GM11168 (cell line): ENCODE data around the gene RABL6.

Source experiments
- in situ Hi-C: fragments of 300-500 bp; cut with MboI; formaldehyde crosslinking; loops from one replicate; pipeline ENCODE4 v1.12.0; 2022; ENCODE audit warnings: low sequenced_read_pairs; ENCODE audit not compliant: unreplicated experiment

Gene RABL6

DNA sequence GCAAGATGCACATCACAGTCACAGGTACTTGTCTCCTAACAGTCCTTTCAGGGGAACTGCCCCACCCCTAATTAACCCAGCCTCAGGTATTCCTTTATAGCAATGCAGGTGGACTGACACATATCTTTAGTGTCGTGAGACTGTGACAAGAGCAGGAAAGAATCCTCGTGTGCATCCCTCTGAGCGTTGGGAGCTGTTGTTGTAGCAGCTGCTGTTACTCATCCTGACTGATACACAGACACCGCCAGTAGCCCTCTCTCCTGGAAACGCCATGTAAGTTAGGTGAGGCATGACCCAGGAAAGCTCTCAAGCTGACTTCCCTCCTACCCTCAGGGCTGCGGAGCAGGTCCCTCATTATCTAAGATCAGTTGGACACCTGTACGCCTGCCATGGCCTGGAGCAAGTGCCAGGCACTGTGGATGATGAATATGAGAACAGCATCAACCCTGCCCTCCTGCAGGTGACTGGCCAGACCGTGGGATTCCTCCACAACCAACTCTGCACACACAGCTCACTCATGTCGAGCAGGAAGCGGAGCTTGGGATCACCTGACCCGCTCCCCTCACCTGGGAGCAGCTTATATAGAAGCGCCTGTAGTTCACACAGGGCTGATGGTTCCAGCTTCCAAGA lies 33.2 kb upstream of the RABL6 start:
- in situ Hi-C loops, result no loop called here

DNA sequence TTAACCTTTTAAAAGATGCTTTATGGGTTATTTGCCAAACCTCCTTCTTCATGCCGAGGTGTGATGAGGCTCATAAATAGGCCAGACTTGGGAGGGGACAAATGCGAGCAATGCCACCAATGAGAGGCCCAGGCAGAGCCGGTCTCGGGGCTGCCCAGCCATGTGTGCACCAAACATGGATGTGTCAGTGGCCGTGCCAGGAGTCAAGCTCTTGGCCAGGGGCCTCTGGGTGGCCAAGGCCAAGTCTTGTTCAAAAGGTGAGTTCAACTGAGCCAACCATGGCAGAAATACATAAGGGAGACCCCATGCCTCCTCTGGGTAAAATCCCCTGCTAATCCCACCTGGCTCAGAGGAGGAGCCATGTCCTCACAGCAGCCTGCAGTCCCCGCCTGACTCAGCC lies 32.6 kb upstream of the RABL6 start:
- in situ Hi-C loops, result no loop called here

DNA sequence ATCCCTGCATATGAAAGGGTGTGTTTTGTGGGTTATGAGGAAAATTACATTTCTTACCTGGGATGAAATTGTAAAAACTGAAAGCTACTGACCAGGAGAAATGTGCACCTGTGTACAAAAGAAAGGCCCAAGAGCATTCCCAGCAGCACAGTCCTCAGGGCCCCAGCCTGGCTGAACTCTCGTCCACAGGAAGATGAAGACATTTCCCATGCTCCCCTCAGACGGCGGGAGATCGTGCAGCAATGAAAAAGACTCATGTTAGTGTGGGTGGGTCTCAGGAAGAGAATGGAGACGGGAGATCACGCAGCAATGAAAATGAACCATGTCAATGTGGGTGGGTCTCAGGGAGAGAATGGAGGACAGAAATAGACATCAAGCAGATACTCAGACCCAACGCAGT lies 30.8 kb upstream of the RABL6 start:
- in situ Hi-C loops, result no loop called here

DNA sequence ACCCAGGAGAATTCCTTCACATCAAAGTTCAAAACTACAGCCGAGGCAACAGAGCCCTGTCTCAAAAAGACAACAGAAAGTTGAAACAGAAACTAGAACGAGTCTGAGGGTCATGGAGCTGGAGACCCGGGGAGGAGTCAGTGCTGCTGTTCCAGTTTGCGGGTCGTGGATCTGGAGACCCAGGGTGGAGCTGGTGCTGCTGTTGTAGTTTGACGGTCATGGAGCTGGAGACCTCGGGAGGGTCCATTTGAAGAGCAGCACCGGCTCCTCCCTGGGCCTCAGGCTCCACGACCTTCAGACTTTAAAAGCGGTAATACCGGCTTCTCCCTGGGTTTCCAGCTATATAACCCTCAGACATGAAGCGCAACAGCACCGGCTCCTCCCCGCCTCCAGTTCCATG lies 30.4 kb upstream of the RABL6 start:
- in situ Hi-C loops, result no loop called here

DNA sequence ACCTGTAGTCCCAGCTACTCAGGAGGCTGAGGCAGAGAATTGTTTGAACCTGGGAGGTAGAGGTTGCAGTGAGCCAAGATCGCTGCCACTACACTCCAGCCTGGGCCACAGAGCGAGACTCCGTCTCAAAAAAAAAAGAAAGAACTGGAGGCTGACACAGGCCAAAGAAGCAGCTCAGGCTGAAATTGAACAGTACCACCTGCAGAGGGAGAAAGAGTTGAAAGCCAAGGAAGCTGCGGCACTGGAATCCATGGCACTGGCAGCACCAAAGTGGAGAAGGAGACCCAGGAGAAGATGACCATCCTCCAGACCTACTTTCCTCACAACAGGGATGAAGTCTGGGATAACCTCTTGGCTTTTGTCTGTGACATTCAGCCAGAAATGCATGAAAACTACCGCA lies 27.9 kb upstream of the RABL6 start:
- in situ Hi-C loops, result loop anchor here (10.0 kb wide), 1 partner anchor 255 kb away; the partner anchor contains the start of gene FUT7

DNA sequence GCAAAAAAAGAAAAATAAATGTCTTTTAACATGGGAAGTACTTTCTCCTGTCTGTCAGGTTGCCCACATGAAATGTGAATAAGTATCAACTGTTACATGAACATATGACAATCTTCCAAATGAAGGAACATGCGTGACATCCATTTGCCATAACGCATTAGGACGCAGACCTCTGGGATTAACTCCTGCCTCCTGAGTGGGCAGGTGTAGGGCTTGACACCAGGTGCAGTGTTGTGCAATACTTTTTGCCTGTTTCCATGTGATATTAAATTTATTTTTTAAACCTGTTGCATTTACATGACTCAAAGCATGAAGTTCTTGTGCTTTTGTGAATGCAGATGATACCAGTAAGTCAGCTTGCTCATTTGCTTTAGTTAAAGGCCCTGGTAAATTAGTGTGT lies 25.3 kb upstream of the RABL6 start:
- in situ Hi-C loops, result loop anchor here (10.0 kb wide), 1 partner anchor 252 kb away; the partner anchor contains the start of gene FUT7

DNA sequence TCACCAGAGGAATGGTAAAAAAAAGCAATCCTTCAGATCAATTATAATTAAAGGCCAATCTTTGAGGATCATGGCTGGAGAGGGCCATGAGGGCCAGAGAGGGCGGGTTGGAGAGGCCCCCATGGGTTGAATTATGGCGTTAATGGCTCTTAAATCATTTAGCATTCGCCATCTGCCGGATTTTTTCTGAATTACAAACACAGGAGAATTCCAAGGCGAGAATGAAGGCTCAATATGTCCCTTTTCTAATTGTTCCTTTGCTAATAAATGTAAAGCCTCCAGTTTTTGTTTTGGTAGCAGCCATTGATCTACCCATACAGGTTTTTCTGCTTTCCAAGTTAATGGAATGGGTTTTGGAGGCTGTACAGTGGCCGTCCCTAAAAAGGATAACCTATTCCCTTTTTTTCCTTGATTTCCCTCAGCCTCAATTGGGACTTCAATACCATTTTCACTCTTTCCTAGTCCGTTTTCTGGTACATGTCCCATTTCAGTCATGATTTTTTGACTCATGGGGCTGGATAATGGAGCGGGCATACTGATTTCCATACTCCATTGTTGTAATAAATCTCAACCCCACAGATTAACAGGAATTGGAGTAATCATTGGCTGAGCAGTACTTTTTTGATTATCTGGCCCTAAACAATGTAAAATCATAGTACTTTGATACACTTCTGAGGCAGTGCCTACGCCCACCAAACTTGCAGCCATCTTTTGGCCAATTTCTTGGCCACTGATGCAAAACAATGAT lies 23.3 kb upstream of the RABL6 start:
- in situ Hi-C loops, result loop anchor here (10.0 kb wide), 1 partner anchor 250 kb away; the partner anchor contains the start of gene FUT7

DNA sequence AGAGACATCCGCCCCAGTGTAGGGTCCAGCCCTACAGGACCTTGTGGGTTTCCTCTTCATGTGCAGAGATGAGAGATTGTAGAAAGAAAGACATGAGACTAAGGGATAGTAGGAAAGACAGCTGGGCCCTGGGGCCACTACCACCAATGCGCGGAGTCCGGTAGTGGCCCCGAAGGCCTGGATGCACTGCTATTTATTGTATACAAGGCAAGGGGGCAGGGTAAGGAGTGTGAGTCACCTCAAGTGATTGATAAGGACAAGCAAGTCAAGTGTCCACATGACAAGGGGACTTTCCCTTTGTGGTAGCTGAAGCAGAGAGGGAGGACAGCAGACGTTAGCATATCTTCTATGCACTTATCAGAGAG lies 22.8 kb upstream of the RABL6 start:
- in situ Hi-C loops, result loop anchor here (10.0 kb wide), 1 partner anchor 250 kb away; the partner anchor contains the start of gene FUT7

DNA sequence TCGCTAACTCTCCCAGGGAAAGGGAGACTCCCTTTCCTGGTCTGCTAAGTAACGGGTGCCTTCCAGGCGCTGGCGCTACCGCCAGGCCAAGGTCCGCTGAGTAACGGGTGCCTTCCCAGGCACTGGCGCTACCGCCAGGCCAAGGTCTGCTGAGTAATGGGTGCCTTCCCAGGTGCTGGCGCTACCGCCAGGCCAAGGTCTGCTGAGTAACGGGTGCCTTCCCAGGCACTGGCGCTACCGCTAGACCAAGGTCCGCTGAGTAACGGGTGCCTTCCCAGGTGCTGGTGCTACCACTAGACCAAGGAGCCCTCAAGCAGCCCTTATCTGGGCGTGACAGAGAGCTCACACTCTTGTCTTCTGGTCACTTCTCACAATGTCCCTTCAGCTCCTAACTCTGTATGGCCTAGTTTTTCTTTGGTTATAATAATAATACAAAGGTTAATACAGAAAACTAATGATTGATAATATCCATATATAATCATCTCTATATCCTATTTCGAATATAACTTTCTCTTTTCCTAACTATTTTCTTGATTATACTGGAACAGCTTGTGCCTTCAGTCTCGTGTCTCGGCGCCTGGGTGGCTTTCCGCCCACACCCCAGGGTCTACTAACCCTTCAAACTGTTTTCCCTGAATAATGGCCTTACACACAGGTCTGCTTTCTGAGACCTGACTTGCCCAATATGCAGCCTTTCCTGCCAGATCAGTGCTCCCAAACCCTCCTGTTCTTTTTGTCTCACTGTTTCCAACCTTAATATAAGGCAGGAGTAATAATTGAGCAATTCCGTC lies 22.0 kb upstream of the RABL6 start:
- in situ Hi-C loops, result loop anchor here (10.0 kb wide), 1 partner anchor 249 kb away; the partner anchor contains the start of gene FUT7

DNA sequence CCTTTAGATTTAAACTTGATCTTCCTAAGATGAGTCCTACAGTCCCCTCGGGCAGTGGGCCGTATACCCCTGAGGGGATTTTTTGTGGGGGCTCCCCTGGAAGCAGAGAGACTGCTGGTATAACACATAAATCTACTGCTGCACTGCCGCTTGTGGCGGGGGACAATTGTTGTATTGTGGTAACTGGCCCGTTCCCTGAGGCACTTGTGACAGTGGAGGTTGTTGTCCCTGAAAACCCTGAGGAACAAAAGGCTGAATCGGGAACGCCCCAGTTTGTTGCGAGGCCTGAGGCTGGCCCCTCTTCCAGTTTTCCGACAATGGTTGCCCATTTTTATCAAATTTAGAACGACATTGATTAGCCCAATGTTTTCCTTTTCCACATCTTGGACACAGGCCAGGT lies 21.3 kb upstream of the RABL6 start:
- in situ Hi-C loops, result loop anchor here (10.0 kb wide), 1 partner anchor 248 kb away; the partner anchor contains the start of gene FUT7

DNA sequence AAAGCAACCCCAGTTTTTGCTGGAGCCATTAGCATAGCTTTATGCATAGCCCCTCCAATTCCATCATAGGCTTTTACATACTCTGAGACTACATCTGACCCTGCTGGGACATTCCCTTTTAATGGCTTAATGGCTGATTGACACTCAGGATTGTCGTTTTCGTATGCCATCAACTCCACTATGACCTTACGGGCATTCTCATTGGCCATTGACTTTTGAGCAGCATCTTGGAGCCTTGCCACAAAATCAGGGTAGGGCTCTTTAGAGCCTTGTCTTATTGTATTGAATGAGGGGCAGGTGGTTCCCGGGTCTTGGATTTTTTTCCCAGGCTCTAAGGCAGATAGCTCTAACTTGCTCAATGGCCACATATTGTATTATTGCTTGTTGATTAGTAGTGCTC lies 20.8 kb upstream of the RABL6 start:
- in situ Hi-C loops, result loop anchor here (10.0 kb wide), 1 partner anchor 248 kb away; the partner anchor contains the start of gene FUT7

DNA sequence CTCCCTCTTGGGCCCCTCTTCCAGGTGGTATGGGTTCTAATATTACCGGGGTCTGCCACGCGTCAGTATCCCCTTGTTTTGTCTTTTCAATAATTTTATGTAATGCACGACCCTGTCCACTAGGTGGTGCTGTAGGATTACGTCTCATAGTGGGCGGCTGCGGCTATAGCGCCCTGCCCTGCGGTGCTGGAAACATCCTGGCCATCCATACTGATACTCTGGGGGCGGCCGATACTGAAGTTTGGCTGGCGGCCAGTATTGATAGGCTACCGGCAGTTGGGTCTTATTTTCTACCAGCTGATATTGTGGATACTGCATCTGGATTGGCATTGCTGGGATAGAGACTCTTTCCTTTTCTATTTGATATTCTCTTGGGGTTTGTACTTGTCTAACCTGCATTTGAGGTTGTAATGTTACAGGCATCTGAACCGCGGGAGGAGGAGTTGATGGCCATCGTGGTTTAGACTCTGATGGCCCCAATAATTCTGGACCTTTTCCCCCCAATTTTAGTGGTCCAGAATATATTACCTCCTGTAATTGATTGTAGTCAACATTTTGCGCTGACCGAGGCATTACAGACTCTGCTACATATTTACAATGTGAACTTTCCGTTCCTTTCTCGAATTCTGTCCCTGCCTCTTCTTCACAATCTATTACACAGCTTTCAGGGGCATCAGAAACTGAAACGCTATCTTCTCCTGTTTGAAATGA lies 19.9 kb upstream of the RABL6 start:
- in situ Hi-C loops, result loop anchor here (10.0 kb wide), 1 partner anchor 247 kb away; the partner anchor contains the start of gene FUT7

DNA sequence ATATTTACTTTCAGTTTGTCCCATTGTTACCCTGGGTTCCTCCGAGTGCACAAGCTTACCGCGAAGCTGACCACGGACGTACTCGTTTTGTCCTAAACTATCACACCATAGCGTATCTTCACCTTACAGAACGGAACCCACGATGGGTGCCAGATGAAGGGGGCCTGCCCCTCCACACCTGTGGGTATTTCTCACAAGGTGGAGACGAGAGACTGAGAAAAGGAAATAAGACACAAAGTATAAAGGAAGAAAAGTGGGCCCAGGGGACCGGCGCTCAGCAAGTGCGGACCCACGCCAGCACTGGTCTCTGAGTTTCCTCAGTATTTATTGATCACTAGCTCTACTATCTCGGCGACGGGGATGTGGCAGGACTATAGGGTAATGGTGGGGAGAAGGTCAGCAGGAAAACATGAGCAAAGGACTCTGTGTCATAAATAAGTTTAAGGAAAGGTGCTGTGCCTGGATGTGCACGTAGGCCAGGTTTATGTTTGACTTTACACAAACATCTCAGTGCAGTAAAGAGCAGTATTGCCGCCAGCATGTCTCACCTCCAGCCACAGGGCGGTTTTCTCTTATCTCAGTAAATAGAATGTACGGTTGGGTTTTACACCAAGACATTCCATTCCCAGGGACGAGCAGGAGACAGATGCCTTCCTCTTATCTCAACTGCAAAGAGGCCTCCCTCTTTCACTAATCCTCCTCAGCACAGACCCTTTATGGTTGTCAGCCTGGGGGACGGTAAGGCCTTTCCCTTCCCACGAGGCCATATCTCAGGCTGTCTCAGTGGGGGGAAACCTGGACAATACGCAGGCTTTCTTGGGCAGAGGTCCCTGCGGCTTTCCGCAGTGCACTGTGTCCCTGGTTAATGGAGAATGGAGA lies 18.9 kb upstream of the RABL6 start:
- in situ Hi-C loops, result loop anchor here (10.0 kb wide), 1 partner anchor 246 kb away; the partner anchor contains the start of gene FUT7

DNA sequence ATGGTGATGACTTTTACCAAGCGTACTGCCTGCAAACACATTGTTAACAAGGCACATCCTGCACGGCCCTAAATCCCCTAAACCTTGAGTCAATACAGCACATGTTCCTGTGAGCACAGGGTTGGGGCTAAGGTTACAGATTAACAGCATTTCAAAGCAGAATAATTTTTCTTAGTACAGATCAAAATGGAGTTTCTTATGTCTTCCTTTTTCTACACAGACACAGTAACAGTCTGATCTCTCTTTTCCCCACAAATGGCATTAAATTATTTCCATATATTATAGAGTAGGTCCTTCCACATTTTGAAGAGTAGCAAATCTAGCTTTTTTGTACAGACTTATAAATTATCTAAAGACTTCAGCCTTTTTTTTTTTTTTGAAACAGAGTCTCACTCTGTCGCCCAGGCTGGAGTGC lies 18.2 kb upstream of the RABL6 start:
- in situ Hi-C loops, result loop anchor here (10.0 kb wide), 1 partner anchor 245 kb away; the partner anchor contains the start of gene FUT7

DNA sequence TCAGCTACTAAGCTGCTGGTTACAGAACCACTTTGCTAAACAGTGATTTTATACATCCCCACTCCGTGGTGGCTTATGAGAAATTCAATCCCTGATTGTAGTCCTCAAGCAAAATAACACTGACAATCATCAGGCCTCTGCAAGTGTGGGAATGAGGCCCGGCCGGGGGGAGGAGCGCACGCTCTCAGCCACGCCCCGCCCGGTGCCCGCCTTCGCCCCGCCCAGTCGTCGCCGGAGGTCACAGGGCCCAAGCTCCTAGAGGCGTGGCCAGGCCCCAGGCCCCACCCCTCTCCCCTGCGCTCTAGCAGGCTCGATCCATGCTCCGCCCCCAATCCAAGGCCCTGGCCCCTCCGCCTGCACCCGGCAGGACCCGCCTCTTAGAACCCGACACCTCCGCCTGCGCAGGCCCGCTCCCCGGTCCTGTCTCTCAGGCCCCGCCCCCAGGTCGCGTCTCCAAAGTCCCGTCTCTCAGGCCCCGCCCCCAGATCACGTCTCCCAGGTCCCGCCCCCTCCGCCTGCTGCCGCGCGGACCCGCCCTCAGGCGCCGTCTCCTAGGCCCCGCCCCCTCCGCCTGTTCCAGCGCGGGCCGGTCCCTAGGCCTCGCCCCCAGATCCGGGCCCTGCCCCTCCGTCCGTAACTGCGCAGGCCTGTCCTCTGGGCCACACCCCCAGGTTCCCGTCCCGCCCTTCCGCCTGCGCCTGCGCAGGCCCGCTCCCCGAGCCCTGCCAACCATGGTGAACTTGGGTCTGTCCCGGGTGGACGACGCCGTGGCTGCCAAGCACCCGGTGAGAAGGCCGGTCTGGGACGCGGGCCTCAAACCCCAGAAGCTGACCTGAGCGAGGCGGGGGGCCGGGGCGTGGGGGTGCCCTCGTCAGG lies 16.9 kb upstream of the RABL6 start, which contains the start of gene TMEM141:
Gene TMEM141, plus strand, starts transcription at position 705 of the 876 bp plus-strand sequence. Its CDS starts 27 bp downstream, at position 732.
- in situ Hi-C loops, result no loop called here

DNA sequence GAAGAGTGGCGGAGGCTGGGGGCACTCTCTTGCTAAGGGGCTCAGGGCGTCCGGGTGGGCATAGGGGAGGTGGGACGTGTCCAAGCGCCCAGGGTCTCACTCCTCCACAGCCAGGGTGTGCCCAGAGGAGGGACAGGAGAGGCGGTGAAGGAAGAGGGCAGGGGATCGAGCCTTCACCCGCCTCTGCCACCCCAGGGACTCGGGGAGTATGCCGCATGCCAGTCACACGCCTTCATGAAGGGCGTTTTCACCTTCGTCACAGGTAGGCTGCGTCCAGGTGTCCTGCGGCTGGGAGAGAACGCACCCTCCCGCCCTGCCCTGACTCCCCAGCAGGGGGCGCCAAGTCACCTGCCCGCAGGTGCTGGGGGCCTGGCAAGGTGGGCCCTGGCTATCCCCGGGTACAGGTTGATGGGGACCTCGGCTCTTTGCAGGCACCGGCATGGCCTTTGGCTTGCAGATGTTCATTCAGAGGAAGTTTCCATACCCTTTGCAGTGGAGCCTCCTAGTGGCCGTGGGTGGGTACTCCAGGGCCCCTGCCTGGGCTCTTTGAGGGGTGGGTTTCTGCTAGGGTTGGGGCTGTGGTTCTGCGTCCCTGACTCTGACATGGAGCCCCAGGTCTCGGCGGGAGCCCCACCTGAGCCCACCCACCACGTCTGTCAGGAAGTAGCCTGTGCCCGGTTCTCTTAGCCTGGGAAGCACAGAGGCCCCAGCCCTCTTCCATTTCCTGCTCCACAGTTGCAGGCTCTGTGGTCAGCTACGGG lies 16.1 kb upstream of the RABL6 start:
- in situ Hi-C loops, result no loop called here
